IPS DF 19.7 (cell line): ENCODE data around the gene OR51B6.
"Not testable (repeated sequence)": the region's sequence is repeated elsewhere in the genome, so short reads cannot be mapped to it uniquely, and the experiment has no call there.

Experiments used
- DNase-seq: peaks from one replicate; pipeline ENCODE4 v3.0.0-alpha.2; 2013; ENCODE audit warnings: low read depth, low spot score

The OR51B6 gene, protein sequence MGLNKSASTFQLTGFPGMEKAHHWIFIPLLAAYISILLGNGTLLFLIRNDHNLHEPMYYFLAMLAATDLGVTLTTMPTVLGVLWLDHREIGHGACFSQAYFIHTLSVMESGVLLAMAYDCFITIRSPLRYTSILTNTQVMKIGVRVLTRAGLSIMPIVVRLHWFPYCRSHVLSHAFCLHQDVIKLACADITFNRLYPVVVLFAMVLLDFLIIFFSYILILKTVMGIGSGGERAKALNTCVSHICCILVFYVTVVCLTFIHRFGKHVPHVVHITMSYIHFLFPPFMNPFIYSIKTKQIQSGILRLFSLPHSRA

DNA sequence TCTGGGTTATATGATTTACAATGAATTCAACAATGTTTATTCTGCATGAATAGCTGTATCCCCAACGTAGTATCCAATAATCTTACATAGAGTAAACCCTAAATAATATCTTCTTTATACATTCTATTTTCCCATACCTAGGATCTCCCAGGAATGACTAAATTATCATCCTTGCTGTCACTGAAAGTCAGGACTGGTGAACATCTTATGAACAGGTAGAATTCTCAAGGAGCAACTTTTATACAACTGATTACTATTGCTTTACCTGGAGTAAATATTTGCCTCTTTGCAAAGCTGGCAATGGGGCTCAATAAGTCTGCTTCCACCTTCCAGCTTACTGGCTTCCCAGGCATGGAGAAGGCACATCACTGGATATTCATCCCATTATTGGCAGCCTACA, at the start of gene OR51B6:
OR51B6 (plus strand) TSS at position 301 of the 400 bp plus-strand sequence; CDS start at position 301, 0 bp downstream.
- DNase-seq, result no peak

DNA sequence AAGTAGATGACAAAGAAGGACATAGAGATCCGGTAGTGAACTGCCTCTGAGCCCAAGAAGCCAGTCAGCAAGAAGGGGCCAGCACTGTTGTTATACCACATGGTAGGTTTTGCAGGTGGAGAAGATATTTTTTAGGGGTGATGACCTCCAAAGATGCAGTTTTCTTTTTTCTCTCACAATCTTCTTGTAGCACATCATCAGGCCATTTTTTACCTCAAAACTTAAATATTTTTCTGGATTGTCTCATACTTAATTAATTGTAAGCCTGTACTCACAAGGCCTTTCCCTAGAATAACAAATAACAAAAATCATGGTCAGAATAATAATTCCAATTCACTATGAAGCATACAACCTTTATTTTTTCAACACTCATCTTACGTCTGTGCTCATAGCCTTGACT, 49.5 kb upstream of the OR51B6 start, which contains the start of gene OR51B4:
OR51B4 (minus strand) TSS at position 101 of the 400 bp plus-strand sequence; CDS start at position 101, 0 bp downstream.
- no peak for DNase-seq

DNA sequence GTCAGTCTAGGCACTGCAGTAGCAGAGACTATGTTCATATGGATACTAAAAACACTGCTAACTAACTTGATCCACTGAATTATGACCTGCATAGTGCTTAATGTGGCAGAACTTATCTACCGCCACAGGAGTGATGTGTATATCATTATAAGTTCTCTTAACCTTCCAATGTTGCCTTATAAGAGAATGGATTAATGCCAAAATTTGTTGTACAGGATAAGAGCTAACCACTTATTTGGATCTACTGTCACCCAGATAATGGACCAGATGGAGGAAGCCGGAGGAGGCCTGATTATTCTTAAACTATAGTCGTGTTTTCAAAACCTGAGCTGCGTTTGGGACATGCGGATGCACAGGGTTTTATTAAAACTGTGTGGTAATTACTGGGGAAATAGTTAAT, 47.7 kb upstream of the OR51B6 start:
- no peak for DNase-seq

DNA sequence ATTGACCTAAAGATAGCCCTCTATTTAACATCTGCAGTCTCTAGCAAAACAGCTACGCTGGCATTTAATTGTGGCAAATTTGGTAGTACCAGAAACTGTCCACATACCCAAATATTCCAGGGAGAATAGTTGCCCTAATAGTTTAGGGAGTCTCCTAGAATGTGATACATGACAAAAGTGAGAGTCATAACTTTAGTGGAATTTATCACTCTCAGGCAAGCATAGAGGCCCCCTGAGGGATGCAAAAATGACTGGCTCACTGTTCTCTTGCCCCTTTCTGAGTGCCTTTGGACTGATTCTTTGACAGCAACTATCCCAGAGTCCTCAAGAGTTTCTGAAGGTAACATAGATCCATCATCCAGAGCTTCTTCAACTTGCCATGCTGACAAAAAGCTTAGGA, 47.3 kb upstream of the OR51B6 start:
- no peak for DNase-seq

DNA sequence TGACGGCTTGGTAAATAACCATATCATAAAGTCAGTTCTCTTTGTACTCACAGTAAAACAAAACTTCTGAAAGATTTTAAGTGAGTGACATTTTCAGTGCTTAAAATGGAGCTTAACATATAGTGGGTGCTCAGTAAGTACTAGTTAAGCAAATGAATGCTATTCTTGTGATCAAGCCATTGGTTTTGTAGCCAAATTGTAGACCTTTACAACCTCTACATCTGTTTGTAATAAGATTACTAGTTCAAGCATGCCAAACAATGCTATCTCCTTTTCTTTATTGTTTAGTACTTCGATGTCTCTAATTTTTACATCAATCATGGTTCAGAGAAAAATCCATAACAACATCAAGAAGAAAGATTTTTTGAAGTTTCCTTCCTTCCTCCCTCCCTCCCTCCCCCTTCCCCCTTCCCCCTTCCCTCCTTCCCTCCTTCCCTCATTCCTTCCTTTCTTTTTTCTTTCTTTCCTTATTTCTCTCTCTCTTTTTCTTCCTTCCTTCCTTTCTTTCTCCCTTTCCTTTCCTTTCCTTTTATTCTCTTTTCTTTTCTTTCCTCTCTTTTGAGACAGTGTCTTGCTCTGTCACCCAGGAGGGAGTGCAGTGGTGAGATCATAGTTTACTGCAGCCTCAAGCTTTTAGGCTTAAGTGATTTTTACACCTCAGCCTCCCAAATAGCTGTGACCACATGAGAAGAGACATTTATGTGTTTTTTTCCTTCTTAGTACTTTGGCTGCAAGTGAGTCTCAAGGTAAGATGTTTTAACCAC, 43.9 kb upstream of the OR51B6 start:
- no peak for DNase-seq

DNA sequence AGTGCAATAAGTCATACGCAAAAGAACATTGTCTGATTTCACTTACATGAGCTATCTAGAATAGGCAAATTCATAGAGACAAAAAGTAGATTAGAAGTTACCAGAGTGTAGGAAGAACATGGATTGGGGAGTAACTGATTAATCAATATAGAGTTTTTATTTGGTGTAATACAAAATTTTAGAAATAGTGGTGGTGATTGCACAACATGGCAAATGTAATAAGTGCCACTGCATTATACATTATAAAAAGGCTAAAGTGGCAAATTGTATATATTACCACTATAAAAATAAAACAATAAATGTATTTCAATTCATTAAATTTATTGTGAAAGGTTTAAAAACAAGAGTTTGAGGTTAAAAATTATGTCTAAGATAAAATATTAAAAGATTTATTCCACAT, 40.9 kb upstream of the OR51B6 start:
- DNase-seq, result no peak

DNA sequence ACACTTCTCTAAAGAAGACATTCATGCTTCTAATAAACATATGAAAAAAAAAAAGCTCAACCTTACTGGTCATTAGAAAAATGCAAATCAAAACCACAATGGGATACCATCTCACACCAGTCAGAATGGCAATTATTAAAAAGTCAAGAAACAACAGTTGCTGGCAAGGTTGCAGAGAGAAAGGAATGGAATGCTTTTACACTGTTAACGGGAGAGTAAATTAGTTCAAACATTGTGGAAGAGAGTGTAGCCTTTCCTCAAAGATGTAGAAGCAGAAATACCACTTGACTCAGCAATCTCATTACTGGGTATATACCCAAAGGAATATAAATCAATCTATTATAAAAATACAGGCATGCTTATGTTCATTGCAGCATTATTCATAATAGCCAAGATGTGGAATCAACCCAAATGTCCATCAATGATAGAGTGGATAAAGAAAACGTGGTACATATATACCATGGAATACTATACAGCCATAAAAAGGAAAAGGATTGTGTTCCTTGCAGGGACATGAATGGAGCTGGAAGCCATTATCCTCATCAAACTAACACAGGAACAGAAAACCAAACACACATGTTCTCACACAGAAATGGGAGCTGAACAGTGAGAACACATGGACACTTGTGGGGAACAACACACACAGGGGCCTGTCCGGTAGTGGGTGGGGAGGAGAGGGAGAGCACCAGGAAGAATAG, 37.8 kb upstream of the OR51B6 start:
- DNase-seq, result not testable (repeated sequence)

DNA sequence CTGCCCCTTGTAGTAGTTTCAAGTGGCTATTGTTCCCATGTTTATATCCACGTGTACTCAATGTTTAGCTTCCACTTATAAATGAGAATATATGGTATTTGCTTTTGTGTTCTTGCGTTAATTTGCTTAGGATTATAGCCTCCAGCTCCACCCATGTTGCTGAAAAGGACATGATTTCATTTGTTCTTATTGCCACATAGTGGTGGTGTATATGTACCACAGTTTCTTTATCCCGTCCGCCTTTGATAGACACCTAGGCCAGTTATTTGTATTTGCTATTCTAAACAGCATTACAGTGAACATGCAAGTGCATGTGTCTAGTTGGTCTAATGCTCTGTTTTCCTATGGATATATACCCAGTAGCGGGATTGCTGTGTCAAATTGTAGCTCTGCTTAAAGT, 34.0 kb upstream of the OR51B6 start:
- DNase-seq, result no peak

DNA sequence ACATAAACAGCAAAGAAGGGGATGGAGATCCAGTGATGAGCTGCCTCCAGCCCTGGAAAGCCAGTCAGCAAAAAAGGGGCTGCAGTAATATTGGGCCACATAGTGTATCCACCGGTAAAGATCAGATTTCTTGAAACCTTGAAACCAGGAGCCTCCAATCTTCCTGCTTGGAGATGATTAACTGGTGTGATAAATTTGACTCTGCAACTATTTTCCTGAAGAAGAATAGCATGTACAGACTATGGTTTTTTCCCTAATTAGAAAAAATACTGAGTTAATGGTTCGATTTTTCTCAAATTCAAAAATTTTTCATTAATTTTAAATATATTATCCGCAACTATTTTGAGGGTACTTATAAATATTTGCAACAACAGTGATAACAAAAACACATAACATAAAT, 27.1 kb upstream of the OR51B6 start, which contains the start of gene OR51B2:
OR51B2 (minus strand) TSS at position 101 of the 400 bp plus-strand sequence; CDS start at position 101, 0 bp downstream.
- no peak for DNase-seq

DNA sequence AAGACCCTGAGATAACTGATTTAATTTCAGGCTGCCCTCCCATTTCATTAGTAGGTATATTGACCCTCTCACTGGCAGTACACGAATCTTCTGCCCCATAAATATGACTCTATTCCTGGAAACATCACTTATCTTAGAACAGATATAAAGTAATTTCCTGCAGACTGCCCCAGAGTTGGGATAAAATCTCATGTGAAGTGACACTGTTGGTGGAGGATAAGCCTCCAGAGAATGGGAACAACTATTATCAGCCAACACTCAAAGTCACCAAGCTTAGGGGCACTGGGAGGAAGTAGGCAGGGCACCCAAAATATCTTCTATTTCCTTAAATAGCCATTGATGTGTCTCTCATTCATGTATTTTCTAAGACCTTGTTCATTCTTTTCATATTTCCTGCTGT, 16.1 kb upstream of the OR51B6 start:
- DNase-seq, result no peak

DNA sequence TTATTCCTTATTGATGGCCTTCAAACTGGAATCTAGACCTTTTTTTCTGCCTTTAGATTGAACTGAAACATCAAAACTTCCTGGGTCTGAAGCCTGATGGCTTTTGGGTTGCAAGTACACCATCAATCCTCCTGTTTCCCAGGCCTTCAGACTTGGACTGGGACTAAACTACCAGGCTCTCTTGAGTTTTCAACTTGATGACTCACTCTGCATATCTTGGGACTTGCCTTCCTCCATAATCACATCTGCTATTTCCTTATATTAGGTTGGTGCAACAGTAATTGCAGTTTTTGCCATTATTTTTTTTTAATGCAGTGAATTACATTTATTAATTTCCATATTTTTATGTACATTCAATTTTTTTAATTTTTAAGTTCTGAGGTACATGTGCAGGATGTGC, 15.0 kb upstream of the OR51B6 start:
- no peak for DNase-seq

DNA sequence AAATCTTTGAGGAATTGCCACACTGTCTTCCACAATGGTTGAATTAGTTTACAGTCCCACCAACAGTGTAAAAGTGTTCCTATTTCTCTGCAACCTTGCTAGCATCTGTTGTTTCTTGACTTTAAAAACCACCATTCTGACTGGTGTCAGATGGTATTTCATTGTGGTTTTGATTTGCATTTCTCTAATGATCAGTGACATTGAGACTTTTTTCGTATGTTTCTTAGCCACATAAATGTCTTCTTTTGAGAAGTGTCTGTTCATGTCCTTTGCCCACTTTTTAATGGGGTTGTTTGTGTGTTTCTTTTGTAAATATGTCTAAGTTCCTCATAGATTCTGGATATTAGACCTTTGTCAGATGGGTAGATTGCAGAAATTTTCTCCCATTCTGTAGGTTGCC, 14.1 kb upstream of the OR51B6 start:
- not testable (repeated sequence) for DNase-seq

DNA sequence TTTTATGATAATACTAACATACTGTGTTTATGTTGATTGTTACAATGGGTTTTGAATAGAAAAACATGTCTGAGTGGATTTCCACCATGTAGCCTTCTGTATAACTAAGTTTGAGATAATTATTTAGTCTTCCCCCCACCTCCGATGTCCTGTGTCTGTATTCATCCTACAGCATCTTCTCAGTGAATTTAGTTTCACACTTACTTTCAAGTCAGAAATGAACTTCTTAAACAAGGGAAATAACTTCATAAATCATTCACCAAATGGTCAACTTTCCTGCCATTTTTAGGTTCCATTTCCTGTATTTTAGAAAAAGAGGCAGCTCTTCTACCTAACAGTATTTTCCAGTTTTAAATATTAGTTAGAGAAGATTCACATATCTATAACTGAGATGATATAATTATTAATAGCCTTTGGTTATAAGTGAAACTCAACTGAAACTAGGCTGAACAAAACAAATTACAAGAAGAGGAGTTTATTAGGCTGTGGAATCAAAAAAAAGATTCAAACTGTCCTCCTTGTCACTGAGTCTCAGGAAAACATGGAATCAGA, 11.5 kb upstream of the OR51B6 start:
- no peak for DNase-seq

DNA sequence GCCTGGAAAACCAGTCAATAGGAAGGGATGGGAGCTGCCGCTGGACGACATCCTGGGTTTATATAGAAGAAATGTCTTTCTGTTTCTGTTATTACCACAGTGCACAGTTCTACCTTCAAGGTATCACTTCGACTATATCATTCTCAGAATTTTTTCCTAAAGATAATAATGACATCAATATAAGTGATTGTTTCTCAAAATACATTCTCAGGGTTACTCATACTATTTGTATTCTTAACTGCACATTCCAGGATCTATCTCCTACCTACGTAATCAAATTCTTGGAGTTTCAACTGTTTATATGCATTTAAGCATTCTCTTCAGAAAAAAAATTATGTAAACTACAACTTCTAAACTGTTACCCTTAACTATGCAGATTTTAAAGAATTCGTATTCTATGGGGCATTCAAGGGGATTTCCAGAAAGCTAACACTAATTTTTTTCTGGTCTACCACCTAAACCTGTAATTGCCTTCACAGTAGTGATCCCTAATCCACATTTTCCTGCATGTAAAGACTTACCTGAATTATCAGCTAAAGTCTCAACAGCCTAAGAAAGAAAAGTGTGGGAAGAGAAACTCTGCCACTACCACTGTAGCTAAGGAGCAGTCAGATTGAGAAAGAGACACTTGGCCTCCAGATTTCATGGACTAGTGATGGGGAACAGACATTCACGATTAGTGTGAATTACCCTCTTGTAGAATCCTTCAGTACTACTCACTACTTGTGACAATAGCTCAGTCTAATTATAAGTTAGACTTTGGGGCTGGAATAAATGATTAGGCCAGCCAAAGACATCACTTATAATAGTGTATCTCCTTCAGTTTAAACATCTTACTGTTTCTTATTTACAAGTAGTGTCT, 7.6 kb upstream of the OR51B6 start, which contains the start of gene OR51B5:
OR51B5 (minus strand) TSS at position 51 of the 862 bp plus-strand sequence; CDS start at position 51, 0 bp downstream.
- DNase-seq, result no peak

DNA sequence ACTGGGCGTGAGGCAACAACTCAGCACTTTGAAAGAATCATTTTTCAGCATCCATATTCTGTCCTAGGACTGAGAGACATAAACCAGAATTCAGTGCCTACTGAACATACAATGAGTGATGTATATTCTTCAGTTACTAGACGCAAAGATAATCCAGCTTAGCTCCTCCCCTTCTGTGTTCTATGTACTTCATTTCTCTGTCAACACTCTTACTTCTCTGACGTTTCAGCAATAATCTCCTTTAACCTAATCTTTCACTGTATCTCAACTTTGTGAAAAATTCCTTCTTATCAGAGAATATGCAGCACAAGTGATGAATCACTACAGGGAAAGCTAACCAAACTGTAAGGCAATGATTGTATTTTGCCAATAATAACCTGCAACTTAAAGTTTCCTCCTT, 5.5 kb upstream of the OR51B6 start:
- DNase-seq, result no peak

DNA sequence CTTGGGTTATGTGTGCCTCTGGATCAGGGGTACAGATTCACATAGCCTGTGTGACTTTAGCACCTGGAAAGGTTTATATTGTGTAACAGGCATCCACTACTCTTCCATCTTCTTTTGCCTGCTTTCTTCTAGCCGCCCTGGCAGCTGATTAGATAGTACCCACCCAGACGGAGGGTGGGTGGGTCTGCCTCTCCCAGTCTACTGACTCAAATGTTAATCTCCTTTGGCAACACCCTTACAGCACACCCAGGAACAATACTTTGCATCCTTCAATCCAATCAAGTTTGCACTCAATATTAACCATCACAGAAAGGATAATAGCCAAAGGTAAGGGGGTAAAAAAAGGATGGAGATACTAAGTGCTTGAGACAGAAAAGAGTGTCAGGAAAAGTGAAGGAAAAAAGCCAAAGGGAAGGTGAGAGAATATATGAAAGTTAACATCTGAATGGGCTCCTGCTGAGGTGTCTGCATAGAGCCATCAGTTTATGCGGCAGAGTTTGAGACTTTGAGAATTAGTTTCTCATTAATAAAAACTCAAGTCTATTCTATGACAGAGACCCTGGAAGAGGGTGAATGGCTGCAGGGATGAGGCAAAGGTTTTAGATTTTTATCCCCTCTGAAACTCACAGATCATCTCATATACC, 2.6 kb upstream of the OR51B6 start:
- no peak for DNase-seq

DNA sequence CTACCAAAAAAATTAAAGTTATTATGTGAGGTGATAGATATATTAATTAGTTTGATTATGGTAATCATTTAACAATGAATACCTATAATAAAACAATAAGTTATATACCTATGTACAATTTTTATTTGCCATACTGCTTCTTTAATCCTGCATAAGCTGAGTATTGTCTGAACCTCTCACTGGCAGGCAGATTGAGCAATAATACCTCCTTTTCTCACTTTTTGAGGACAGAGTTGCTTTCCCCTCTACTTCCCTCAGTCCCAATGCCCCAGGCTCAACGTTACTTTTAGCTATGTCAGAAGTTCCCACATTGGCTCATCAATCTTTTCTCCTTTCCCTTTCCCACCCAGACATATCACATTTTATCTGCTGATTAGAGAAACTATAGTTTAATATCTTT, 1.8 kb upstream of the OR51B6 start:
- no peak for DNase-seq

DNA sequence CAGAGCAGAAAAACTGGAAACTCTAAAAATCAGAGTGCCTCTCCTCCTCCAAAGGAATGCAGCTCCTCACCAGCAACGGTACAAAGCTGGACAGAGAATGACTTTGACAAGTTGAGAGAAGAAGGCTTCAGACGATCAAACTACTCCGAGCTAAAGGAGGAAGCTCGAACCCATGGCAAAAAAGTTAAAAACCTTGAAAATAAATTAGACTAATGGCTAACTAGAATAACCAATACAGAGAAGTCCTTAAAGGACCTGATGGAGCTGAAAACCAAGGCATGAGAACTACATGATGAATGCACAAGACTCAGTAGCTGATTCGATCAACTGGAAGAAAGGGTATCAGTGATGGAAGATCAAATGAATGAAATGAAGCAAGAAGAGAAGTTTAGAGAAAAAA, 4.7 kb downstream of the OR51B6 start:
- DNase-seq, result not testable (repeated sequence)

DNA sequence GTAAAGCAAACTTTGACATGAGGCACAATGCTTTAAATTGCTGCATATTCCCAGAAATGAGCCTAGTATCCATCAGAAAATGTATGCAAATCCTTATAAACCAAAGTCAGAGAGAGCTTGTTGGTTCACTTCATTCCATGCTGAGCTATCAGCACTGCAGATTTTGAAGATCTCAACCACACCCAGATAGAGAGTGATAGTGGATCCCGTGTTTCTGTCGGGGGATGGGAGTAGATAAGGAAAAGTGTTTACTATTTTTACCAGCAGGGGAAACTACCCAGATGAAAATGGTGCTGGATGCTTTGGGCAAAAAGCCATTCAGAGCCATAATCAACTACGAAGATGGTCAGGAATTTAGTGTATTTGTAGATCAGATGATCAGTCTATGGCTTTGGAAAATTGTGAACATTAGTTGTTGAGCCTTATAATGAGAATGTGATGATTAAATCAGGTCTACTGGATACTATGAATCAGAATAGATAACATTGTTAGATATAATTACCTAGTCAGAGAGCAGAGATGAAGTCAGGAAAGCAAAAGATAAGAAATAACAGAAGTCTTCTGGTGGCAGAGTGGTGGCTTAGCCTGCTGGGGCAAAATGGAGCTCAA, 10.8 kb downstream of the OR51B6 start:
- no peak for DNase-seq

DNA sequence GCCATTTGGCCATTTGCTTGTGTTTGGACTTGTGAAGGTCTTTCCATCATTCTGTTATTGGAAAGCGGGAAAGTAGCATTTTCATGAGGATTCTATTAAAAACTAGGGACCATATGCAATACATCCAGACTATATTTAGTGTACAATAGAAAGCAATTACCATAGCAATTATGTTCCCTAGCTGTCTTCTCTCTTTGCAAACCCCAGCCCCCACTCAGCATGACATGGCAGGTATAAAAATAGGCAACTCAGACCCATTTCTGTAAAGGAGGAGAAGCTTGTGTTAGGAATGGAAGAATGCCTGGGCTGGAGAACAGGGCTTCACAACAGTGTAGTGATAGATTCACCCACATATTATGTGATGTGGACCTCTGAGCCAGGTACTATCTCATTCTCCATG, 12.4 kb downstream of the OR51B6 start:
- DNase-seq, result no peak
